ENCODE data around the gene PSD2. TPM values are rescaled to one million over a fixed set of nuclear protein-coding genes. Genes with fewer than 3 reads are reported as not detected.

Gene PSD2
- total and polyA plus RNA-seq, 10 of the 15 experiments (the other 5 are each of a cell fraction or from before 2014, with no cell fraction given), result 0.02 to 0.14 (median 0.03) TPM; not detected in 5

DNA sequence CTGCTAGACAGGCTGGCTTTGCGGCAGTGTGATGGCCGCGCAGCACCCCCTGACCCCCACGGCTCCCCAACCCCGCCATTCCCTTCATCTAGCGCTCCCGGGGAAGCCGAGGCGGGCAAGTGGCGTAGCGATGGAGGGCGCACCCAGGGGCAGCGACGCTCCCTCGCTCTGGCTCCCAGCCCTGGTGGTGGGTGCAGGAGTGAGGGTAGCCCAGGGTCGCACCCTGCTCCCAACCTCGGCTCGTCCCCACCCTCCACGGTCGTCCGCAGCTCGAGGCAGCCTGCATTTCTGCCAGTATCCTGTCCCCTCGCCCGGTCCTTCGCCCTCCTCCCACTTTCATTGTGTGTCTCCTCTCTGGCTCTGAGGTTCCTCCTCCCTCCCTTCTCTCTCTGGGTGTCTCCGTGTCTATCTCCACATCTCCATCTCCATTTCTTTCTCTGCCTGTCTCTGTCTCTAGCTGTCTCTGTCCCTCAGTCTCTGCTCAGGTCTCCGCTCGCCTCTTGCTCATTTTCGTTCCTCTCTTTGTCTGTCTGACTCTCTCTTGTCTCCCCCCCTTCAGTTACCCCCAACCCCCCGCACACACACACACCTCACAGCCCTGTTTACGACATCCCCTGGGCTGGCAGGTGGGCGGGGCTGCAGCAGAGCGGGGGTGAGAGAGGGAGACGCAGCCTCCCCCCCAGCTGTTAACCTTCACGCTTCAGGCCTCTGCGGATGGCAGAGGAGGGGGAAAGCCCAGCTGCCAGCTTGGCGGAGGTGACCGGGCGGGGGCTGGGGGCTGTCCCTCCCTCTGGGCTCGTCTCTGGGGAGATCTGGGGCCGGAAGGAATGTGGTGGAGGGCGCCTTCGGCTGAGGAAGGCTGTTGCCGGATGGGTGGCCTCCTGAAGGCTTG is 48.7 kb upstream of the PSD2 start (continued):
- peak; percentile 65; the same call in 1 of the 2 replicates for TF ChIP-seq CHD2 (IDR thresholded peaks at IDR 0.05; ENCODE audit: borderline replicate concordance, low read depth, low read length)
- TF ChIP-seq, protein P1, sequence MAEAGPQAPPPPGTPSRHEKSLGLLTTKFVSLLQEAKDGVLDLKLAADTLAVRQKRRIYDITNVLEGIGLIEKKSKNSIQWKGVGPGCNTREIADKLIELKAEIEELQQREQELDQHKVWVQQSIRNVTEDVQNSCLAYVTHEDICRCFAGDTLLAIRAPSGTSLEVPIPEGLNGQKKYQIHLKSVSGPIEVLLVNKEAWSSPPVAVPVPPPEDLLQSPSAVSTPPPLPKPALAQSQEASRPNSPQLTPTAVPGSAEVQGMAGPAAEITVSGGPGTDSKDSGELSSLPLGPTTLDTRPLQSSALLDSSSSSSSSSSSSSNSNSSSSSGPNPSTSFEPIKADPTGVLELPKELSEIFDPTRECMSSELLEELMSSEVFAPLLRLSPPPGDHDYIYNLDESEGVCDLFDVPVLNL (IDR thresholded peaks at IDR 0.05; ENCODE audit: low read depth, low read length), result 0 out of 2 replicates have a peak, but pooled peaks have one; percentile 5
- peak; percentile 67 to 90; a peak in 3 of 4 replicates for TF ChIP-seq BHLHE40 (IDR thresholded peaks at IDR 0.05; ENCODE audit: borderline replicate concordance in 1 of 2, low read depth in 2 of 2, low read length in 1 of 2)
- TF ChIP-seq TAF1 (IDR thresholded peaks at IDR 0.05; ENCODE audit: borderline replicate concordance, low read depth, low read length), result no peak
- TF ChIP-seq BACH1 (IDR thresholded peaks at IDR 0.05; ENCODE audit: borderline replicate concordance), result peak; percentile 58; the same call in 1 of the 2 replicates
- TF ChIP-seq PAX8 (IDR thresholded peaks at IDR 0.05), result no peak
- TF ChIP-seq, protein P2, sequence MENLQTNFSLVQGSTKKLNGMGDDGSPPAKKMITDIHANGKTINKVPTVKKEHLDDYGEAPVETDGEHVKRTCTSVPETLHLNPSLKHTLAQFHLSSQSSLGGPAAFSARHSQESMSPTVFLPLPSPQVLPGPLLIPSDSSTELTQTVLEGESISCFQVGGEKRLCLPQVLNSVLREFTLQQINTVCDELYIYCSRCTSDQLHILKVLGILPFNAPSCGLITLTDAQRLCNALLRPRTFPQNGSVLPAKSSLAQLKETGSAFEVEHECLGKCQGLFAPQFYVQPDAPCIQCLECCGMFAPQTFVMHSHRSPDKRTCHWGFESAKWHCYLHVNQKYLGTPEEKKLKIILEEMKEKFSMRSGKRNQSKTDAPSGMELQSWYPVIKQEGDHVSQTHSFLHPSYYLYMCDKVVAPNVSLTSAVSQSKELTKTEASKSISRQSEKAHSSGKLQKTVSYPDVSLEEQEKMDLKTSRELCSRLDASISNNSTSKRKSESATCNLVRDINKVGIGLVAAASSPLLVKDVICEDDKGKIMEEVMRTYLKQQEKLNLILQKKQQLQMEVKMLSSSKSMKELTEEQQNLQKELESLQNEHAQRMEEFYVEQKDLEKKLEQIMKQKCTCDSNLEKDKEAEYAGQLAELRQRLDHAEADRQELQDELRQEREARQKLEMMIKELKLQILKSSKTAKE (IDR thresholded peaks at IDR 0.05; ENCODE audit: low read depth, poor library complexity, severe bottlenecking), result peak; percentile 71
- TF ChIP-seq EED (IDR thresholded peaks at IDR 0.05; ENCODE audit: low read depth), result no peak; the same call in 1 of the 2 replicates
- TF ChIP-seq, protein P3, sequence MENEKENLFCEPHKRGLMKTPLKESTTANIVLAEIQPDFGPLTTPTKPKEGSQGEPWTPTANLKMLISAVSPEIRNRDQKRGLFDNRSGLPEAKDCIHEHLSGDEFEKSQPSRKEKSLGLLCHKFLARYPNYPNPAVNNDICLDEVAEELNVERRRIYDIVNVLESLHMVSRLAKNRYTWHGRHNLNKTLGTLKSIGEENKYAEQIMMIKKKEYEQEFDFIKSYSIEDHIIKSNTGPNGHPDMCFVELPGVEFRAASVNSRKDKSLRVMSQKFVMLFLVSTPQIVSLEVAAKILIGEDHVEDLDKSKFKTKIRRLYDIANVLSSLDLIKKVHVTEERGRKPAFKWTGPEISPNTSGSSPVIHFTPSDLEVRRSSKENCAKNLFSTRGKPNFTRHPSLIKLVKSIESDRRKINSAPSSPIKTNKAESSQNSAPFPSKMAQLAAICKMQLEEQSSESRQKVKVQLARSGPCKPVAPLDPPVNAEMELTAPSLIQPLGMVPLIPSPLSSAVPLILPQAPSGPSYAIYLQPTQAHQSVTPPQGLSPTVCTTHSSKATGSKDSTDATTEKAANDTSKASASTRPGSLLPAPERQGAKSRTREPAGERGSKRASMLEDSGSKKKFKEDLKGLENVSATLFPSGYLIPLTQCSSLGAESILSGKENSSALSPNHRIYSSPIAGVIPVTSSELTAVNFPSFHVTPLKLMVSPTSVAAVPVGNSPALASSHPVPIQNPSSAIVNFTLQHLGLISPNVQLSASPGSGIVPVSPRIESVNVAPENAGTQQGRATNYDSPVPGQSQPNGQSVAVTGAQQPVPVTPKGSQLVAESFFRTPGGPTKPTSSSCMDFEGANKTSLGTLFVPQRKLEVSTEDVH (IDR thresholded peaks at IDR 0.05; ENCODE audit: low read depth, partially characterized antibody), result no peak
- TF ChIP-seq NFIC (IDR thresholded peaks at IDR 0.05; ENCODE audit: low read depth, low read length), result no peak; the same call in 1 of the 2 replicates
- no peak for TF ChIP-seq CBFB (IDR thresholded peaks at IDR 0.05; ENCODE audit: low read depth)
- TF ChIP-seq TBL1XR1 (IDR thresholded peaks at IDR 0.05; ENCODE audit: low read depth, low read length), result peak; percentile 73; the same call in 1 of the 2 replicates
- TF ChIP-seq ZNF384 (IDR thresholded peaks at IDR 0.05; ENCODE audit: borderline replicate concordance, low read depth, low read length), result no peak
- no peak for TF ChIP-seq SREBF2 (IDR thresholded peaks at IDR 0.05; ENCODE audit: low read length)
- TF ChIP-seq SREBF1 (IDR thresholded peaks at IDR 0.05; ENCODE audit: low read length), result no peak
- TF ChIP-seq, protein P4, sequence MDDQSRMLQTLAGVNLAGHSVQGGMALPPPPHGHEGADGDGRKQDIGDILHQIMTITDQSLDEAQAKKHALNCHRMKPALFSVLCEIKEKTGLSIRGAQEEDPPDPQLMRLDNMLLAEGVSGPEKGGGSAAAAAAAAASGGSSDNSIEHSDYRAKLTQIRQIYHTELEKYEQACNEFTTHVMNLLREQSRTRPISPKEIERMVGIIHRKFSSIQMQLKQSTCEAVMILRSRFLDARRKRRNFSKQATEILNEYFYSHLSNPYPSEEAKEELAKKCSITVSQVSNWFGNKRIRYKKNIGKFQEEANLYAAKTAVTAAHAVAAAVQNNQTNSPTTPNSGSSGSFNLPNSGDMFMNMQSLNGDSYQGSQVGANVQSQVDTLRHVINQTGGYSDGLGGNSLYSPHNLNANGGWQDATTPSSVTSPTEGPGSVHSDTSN (IDR thresholded peaks at IDR 0.05; ENCODE audit: insufficient replicate concordance, low read depth, low read length), result no peak
- TF ChIP-seq, protein P5, sequence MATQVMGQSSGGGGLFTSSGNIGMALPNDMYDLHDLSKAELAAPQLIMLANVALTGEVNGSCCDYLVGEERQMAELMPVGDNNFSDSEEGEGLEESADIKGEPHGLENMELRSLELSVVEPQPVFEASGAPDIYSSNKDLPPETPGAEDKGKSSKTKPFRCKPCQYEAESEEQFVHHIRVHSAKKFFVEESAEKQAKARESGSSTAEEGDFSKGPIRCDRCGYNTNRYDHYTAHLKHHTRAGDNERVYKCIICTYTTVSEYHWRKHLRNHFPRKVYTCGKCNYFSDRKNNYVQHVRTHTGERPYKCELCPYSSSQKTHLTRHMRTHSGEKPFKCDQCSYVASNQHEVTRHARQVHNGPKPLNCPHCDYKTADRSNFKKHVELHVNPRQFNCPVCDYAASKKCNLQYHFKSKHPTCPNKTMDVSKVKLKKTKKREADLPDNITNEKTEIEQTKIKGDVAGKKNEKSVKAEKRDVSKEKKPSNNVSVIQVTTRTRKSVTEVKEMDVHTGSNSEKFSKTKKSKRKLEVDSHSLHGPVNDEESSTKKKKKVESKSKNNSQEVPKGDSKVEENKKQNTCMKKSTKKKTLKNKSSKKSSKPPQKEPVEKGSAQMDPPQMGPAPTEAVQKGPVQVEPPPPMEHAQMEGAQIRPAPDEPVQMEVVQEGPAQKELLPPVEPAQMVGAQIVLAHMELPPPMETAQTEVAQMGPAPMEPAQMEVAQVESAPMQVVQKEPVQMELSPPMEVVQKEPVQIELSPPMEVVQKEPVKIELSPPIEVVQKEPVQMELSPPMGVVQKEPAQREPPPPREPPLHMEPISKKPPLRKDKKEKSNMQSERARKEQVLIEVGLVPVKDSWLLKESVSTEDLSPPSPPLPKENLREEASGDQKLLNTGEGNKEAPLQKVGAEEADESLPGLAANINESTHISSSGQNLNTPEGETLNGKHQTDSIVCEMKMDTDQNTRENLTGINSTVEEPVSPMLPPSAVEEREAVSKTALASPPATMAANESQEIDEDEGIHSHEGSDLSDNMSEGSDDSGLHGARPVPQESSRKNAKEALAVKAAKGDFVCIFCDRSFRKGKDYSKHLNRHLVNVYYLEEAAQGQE (IDR thresholded peaks at IDR 0.05; ENCODE audit: low read depth, low read length), result no peak
- TF ChIP-seq JUNB (IDR thresholded peaks at IDR 0.05), result no peak

Measured in GM12878 (cell line).